A172 (cell line): ENCODE results near the gene TRIM44. TPM values are rescaled to one million over a fixed set of nuclear protein-coding genes. Genes with fewer than 3 reads are reported as not detected.
"Not testable (repeated sequence)": the region's sequence is repeated elsewhere in the genome, so short reads cannot be mapped to it uniquely, and the experiment has no call there.

Source experiments
- DNase-seq: peaks from one replicate; pipeline ENCODE4 v3.0.0-alpha.2; 2015; ENCODE audit warnings: low spot score
- total RNA-seq: library from RNA; depleted of rRNA; stranded (reverse); fragments of >200 nt; shearing (Covaris generic); gene quantifications from 2 replicates; pipeline ENCODE4 v1.2.3, GENCODE V29; 2014

Gene TRIM44
- total RNA-seq, 1 experiment from 2014 or later = 38.0 TPM

- not testable (repeated sequence) for DNase-seq
Observed at GRCh38 chr11:35715677-35716076, 53.1 kb downstream of the TRIM44 start.

GRCh38 chr11:35717043-35717442 lies 54.5 kb downstream of the TRIM44 start:
- no peak for DNase-seq

DNA sequence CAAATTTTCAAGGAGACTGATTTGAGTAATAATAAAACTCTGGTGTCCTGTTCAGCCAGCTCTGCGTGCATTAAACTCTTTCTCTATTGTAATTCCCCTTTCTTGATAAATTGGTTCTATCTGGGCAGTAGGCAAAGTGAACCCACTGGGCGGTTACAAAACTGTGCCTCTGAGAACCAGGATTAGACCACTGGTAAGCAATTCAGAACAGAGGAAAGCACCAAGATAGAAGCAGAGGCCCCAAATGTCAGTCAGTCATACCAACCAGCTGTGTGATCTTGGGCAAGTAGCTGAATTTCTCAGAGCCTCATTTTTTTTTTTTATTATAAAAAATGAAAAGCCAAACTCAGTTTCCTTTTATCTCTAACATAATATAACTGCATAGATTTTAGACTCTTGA lies 54.9 kb downstream of the TRIM44 start:
- DNase-seq = no peak

- no peak for DNase-seq
Observed at GRCh38 chr11:35721651-35722282, 59.2 kb downstream of the TRIM44 start.

GRCh38 chr11:35722641-35723040 lies 60.1 kb downstream of the TRIM44 start:
- DNase-seq = no peak

DNA sequence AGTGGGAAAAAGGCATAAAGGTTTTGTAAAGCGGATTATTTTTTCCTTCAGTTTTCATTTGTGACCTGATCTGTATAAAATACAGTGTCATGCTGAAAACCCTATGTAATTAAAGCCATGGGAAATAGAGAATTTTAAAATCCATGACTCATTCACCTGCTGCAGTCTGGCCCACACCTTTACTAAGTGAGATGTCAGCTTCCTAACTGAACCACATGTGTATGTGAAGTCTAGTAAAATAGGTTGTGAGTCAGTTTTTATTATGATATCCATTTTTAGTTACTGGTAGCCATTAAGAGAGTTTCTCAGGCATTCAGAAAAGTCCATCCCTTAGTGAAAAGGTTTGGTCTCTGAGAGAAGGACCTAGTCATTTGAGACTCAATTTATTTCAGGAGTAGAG lies 60.9 kb downstream of the TRIM44 start:
- no peak for DNase-seq

GRCh38 chr11:35723913-35724312 lies 61.3 kb downstream of the TRIM44 start:
- peak; percentile 18 for DNase-seq

DNA sequence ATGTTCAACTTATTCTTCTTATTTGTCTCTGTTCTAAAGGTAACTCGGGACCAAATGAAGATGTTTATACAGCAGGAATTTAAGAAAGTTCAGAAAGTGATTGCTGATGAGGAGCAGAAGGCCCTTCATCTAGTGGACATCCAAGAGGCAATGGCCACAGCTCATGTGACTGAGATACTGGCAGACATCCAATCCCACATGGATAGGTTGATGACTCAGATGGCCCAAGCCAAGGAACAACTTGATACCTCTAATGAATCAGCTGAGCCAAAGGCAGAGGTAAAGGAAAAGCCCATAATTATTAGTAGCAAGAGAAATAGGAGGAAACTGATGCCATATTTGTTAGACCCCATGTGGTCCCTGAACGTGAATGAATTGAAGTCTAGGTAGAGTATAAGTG lies 63.3 kb downstream of the TRIM44 start:
- peak; percentile 85 for DNase-seq

DNA sequence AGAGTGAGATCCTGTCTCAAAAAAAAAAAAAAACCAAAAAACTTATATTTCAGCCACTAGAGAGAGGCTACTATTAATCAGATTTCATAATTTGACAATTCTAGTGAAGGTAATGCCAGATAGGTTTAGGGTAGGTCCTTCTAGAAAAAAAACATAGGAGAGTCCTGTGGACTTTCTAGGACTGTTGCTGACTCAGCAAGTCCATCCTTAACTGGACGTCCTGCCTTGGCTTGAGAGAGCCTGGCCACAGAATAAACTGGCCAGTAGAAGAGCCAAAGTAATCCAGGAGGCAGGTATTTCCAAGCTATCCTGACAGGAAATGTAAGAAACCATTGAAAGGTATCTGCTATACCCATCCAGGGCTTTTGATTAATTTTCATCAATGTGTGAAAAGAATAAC lies 64.6 kb downstream of the TRIM44 start:
- no peak for DNase-seq

DNA sequence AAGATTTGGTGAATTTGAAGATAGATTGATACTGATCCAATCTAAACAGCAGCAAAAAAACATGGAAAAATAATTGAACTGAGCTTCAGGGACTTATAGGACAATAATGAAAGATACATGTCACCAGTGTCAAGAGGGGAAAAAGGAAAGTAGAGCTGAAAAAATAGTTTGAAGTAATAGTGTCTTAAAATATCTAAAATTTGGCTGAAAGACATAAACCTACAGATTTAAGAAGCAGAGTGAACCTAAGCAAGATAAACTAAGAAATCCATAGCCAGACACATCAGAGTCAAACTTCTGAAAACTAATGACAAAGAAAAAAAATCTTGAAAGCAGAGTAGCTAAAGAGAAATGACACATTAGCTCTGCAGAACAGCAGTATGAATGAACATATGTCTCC lies 67.7 kb downstream of the TRIM44 start:
- DNase-seq = no peak

DNA sequence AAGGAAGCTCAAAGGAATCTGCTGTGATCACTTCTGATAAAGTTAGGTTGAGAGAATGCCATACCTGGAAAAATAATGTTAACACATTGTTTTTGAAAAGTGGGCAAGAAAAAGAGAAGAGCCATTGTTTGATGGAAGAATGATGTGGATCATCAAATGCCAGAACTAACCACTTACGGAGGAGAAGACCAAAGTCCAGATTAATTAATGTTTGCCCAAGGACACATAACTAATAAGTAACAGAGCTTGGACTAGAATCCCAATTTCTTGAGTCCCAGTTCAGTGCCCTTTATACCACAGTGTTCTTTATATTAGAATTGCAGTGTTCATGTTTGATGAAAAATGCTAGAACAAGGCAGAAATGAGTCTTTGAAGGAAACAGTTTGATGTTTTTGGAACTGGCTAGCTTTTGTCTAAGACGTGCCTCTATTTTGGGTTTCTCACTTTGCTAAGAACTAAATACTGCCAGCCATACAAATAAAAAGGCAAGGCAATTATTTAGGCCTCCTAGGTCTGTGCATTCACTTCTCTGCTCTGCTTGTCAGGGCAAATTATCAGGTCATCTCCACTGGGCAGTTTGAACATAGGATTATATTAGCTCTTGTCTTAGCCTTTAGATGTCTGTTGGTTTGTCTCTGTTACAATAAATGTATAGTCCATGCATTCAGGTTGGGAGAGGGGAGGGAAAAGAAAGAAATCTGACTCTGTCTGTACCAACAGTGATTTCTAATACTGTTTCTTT lies 72.3 kb downstream of the TRIM44 start:
- DNase-seq = no peak

DNA sequence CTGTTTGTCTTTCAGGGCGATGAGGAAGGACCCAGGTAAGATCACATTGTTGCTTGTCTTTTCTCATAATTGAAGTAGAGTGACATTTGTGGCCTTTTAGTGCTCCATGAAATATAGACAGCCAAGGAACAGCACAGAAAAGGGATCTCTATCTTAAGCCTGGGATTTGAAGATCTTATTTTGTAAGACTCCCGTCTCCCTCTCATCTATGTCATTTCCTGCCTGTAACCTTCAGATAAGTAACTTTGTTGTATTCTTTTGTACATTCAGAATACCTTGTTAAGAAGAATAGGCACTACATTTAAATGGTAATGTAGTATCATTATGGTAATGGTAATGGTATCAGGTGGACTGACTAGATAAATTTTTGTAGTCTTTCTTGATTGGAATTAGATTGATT lies 72.8 kb downstream of the TRIM44 start:
- DNase-seq = no peak

- no peak for DNase-seq
Observed at GRCh38 chr11:35735903-35736302, 73.3 kb downstream of the TRIM44 start.

GRCh38 chr11:35736952-35737351 lies 74.4 kb downstream of the TRIM44 start:
- no peak for DNase-seq

GRCh38 chr11:35740061-35740799 lies 77.7 kb downstream of the TRIM44 start:
- no peak for DNase-seq

- no peak for DNase-seq
Observed at GRCh38 chr11:35742707-35743454, 80.3 kb downstream of the TRIM44 start.

- DNase-seq = no peak
Observed at GRCh38 chr11:35746356-35747153, 84.0 kb downstream of the TRIM44 start.

GRCh38 chr11:35747668-35748067 lies 85.1 kb downstream of the TRIM44 start:
- no peak for DNase-seq

DNA sequence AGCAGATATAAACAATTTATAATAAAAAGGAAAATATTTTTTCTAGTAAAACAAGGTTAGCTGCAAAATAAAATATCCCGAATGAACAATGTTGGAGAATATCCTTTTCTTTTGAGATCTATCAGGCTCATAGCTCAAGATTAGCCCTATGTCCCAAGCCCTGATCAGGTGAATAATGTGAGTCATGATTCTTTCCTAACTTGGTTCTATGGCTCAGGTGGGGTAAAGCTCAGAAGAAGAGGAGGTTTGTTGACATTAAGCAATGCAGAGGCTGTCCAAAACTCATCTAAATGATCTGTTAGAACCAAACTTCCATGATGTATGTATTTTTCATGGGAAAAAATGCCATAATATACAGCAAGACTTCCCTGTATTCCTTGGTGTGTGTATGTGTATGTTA lies 86.1 kb downstream of the TRIM44 start:
- no peak for DNase-seq

GRCh38 chr11:35750315-35750714 lies 87.7 kb downstream of the TRIM44 start:
- DNase-seq = no peak

- no peak for DNase-seq
Observed at GRCh38 chr11:35750981-35751663, 88.5 kb downstream of the TRIM44 start.
